GM23338 (cell line): ENCODE measurements around the gene IL26. TPM values are rescaled to one million over a fixed set of nuclear protein-coding genes. Genes with fewer than 3 reads are reported as not detected.

ENCODE experiments used
- ATAC-seq: fragments of 200-7000 bp; cut with Tn5 transposase; 3 replicates; pipeline ENCODE4 v1.9.1; 2020
- DNase-seq: peaks from one replicate; pipeline ENCODE4 v3.0.0-alpha.2; 2015; ENCODE audit warnings: low spot score
- H2AFZ ChIP-seq: fragments of 200-600 bp; sonication (generic); 2 replicates; pipeline ENCODE4 v1.8.0; 2016; ENCODE audit warnings: antibody characterized with exemption, mild to moderate bottlenecking, moderate library complexity
- H3F3A ChIP-seq: fragments of 200-600 bp; sonication (generic); replicated peaks from 2 replicates; pipeline ENCODE4 v1.8.0; 2017; ENCODE audit warnings: antibody characterized with exemption, mixed run types, low read depth
- H3K27ac ChIP-seq: fragments of 200-600 bp; sonication (generic); 2 replicates; pipeline ENCODE4 v1.6.1; 2016; ENCODE audit warnings: low read depth
- H3K27me3 ChIP-seq: fragments of 200-600 bp; sonication (generic); 2 replicates; pipeline ENCODE4 v1.8.0; 2016; ENCODE audit warnings: mild to moderate bottlenecking, mixed run types, moderate library complexity; ENCODE audit not compliant: insufficient read depth
- H3K36me3 ChIP-seq: fragments of 200-600 bp; sonication (generic); 2 replicates; pipeline ENCODE4 v1.8.0; 2016; ENCODE audit warnings: mild to moderate bottlenecking; ENCODE audit not compliant: insufficient read depth
- H3K4me1 ChIP-seq: fragments of 200-600 bp; sonication (generic); 2 replicates; pipeline ENCODE4 v1.8.0; 2016; ENCODE audit warnings: mild to moderate bottlenecking, moderate library complexity; ENCODE audit not compliant: insufficient read depth
- H3K4me2 ChIP-seq: fragments of 200-600 bp; sonication (generic); 2 replicates; pipeline ENCODE4 v1.7.1; 2017; ENCODE audit warnings: mixed run types
- H3K4me3 ChIP-seq: fragments of 200-600 bp; sonication (generic); 2 replicates; pipeline ENCODE4 v1.6.1; 2016; ENCODE audit warnings: mixed run types
- H3K79me2 ChIP-seq: fragments of 200-600 bp; sonication (generic); replicated peaks from 2 replicates; pipeline ENCODE4 v1.8.0; 2017; ENCODE audit warnings: mild to moderate bottlenecking; ENCODE audit not compliant: insufficient read depth
- H3K9me2 ChIP-seq: fragments of 200-600 bp; sonication (generic); 2 replicates; pipeline ENCODE4 v1.8.0; 2017; ENCODE audit not compliant: insufficient read depth
- H4K20me1 ChIP-seq: fragments of 200-600 bp; sonication (generic); replicated peaks from 2 replicates; pipeline ENCODE4 v1.8.0; 2017; ENCODE audit warnings: mild to moderate bottlenecking; ENCODE audit not compliant: insufficient read depth
- H3K27ac Mint-ChIP-seq: 2 replicates; pipeline ENCODE4 v1.8.0; 2020; ENCODE audit warnings: inconsistent platforms, mild to moderate bottlenecking, moderate library complexity, mixed read lengths
- H3K27me3 Mint-ChIP-seq: 3 replicates; pipeline ENCODE4 v1.8.0; 2022; ENCODE audit warnings: low read depth, mild to moderate bottlenecking, moderate library complexity, mixed read lengths, inconsistent platforms; ENCODE audit not compliant: insufficient read depth, poor library complexity
- H3K36me3 Mint-ChIP-seq: 3 replicates; pipeline ENCODE4 v1.8.0; 2021; ENCODE audit warnings: low read depth, mild to moderate bottlenecking, inconsistent platforms, moderate library complexity, mixed read lengths
- H3K4me1 Mint-ChIP-seq: 3 replicates; pipeline ENCODE4 v1.8.0; 2020; ENCODE audit warnings: mild to moderate bottlenecking, inconsistent platforms, mixed read lengths
- H3K4me3 Mint-ChIP-seq: 3 replicates; pipeline ENCODE4 v1.8.0; 2021; ENCODE audit warnings: moderate library complexity, mild to moderate bottlenecking, inconsistent platforms, mixed read lengths
- H3K9me3 Mint-ChIP-seq: 3 replicates; pipeline ENCODE4 v1.8.0; 2020; ENCODE audit warnings: moderate library complexity, mild to moderate bottlenecking, inconsistent platforms, mixed read lengths
- CREB1 ChIP-seq: fragments of 250-450 bp; sonication (Bioruptor Pico); IDR thresholded peaks from 2 replicates; pipeline ENCODE4 v1.5.0; 2020; ENCODE audit warnings: low read depth, mild to moderate bottlenecking, moderate library complexity
- EZH2 ChIP-seq: fragments of 200-600 bp; sonication (generic); IDR thresholded peaks from one replicate; pipeline ENCODE4 v1.8.0; 2017; ENCODE audit warnings: antibody characterized with exemption, mild to moderate bottlenecking, low read depth; ENCODE audit not compliant: unreplicated experiment
- EZH2phosphoT487 ChIP-seq: fragments of 200-600 bp; sonication (generic); IDR thresholded peaks from one replicate; pipeline ENCODE4 v1.8.1; 2018; ENCODE audit warnings: antibody characterized with exemption; ENCODE audit not compliant: unreplicated experiment
- JUNB ChIP-seq: IDR thresholded peaks from one replicate; pipeline ENCODE4 v1.6.1; 2016; ENCODE audit warnings: antibody characterized with exemption; ENCODE audit not compliant: unreplicated experiment
- NANOG ChIP-seq: IDR thresholded peaks from 2 replicates; pipeline ENCODE4 v1.6.1; 2016; ENCODE audit warnings: antibody characterized with exemption, borderline replicate concordance
- POLR2AphosphoS5 ChIP-seq: IDR thresholded peaks from 2 replicates; pipeline ENCODE4 v1.6.1; 2016; ENCODE audit warnings: antibody characterized with exemption, low read depth
- STAT1 ChIP-seq: IDR thresholded peaks from one replicate; pipeline ENCODE4 v1.6.1; 2016; ENCODE audit warnings: antibody characterized with exemption; ENCODE audit not compliant: unreplicated experiment
- ZNF331 ChIP-seq: fragments of 250-450 bp; sonication (Bioruptor Pico); IDR thresholded peaks from 2 replicates; pipeline ENCODE4 v1.5.0; 2020; ENCODE audit warnings: low read depth, mild to moderate bottlenecking, moderate library complexity
- polyA plus RNA-seq: library from polyadenylated mRNA; unstranded; fragments of >200 nt; fragmentation: Nextera tagmentation; extraction: Ambion mirVana; gene quantifications from 2 replicates; pipeline ENCODE4 v1.2.1, GENCODE V29; 2016
- total RNA-seq: library from RNA; depleted of rRNA; stranded (reverse); fragments of >200 nt; shearing (Covaris generic); gene quantifications from 2 replicates; pipeline ENCODE4 v1.2.3, GENCODE V29; 2014
- TF ChIP-seq, protein P1 (sequence below): IDR thresholded peaks from 2 replicates; pipeline ENCODE4 v1.6.1; 2016; ENCODE audit warnings: antibody characterized with exemption
- TF ChIP-seq, protein P2 (sequence below), 2 experiments: fragments of 200-600 bp in 1 of 2; sonication (generic) in 1 of 2; conservative IDR thresholded peaks; 2 replicates each; pipeline versions ENCODE4 v1.5.1 to v1.6.1; 2016 to 2017; ENCODE audit warnings: antibody characterized with exemption in 2 of 2, low read depth in 2 of 2, mild to moderate bottlenecking in 2 of 2, moderate library complexity in 1 of 2
- TF ChIP-seq, protein P3 (sequence below): IDR thresholded peaks from one replicate; pipeline ENCODE4 v1.6.1; 2018; ENCODE audit warnings: antibody characterized with exemption; ENCODE audit not compliant: unreplicated experiment

The IL26 gene
- total and polyA plus RNA-seq, 2 experiments from 2014 or later = not detected

- TF ChIP-seq, protein P1, sequence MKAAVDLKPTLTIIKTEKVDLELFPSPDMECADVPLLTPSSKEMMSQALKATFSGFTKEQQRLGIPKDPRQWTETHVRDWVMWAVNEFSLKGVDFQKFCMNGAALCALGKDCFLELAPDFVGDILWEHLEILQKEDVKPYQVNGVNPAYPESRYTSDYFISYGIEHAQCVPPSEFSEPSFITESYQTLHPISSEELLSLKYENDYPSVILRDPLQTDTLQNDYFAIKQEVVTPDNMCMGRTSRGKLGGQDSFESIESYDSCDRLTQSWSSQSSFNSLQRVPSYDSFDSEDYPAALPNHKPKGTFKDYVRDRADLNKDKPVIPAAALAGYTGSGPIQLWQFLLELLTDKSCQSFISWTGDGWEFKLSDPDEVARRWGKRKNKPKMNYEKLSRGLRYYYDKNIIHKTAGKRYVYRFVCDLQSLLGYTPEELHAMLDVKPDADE = no peak
- TF ChIP-seq ZNF331 (CRISPR knock-in tag) = no peak
- no peak for TF ChIP-seq EZH2phosphoT487
- TF ChIP-seq JUNB = no peak
- TF ChIP-seq NANOG = no peak
- TF ChIP-seq EZH2 = no peak
- no peak for TF ChIP-seq CREB1 (CRISPR knock-in tag)
- TF ChIP-seq STAT1 = no peak
- TF ChIP-seq POLR2AphosphoS5 = no peak
- TF ChIP-seq, protein P2, sequence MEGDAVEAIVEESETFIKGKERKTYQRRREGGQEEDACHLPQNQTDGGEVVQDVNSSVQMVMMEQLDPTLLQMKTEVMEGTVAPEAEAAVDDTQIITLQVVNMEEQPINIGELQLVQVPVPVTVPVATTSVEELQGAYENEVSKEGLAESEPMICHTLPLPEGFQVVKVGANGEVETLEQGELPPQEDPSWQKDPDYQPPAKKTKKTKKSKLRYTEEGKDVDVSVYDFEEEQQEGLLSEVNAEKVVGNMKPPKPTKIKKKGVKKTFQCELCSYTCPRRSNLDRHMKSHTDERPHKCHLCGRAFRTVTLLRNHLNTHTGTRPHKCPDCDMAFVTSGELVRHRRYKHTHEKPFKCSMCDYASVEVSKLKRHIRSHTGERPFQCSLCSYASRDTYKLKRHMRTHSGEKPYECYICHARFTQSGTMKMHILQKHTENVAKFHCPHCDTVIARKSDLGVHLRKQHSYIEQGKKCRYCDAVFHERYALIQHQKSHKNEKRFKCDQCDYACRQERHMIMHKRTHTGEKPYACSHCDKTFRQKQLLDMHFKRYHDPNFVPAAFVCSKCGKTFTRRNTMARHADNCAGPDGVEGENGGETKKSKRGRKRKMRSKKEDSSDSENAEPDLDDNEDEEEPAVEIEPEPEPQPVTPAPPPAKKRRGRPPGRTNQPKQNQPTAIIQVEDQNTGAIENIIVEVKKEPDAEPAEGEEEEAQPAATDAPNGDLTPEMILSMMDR (conservative IDR thresholded peaks at IDR 0.05; ENCODE audit: low read depth in 2 of 2) = no peak
Observed at GRCh38 chr12:68222326-68222725, 3.3 kb downstream of the IL26 start (continued).

DNA sequence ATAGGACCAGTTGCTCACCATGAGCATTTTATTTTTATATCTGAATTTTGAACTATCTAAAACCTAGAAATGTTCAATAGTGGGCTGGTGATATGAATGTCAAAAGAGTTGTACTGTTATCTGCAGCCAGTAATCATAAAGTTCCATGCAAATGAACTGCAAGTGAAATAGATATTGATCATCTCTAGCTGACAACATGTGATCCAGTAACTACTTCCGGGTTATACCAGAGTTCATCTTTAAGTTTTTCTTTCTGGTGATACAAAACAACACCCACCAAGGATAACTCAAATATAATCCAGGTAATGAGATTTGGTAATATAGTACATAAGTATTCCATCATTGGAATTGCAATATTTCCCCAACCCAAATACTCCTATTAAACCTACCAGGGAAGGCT, 4.1 kb downstream of the IL26 start:
- H3K36me3 Mint-ChIP-seq = no peaks in the 10 kb centered on the region
- peaks cover 10% of the 10 kb centered on the region; the same call in 2 of the 3 replicates for H3K4me1 Mint-ChIP-seq
- Histone ChIP-seq H2AFZ (no peak overlapping the region), H3K79me2 (no peaks in the 10 kb centered on the region), H3K9me2 (no peaks in the 10 kb centered on the region), H3K27me3 (no peaks in the 10 kb centered on the region), H3F3A (no peaks in the 10 kb centered on the region), H4K20me1 (no peaks in the 10 kb centered on the region), H3K36me3 (no peaks in the 10 kb centered on the region), H3K4me2 (no peak overlapping the region), H3K4me1 (no peaks in the 10 kb centered on the region), H3K27ac (no peak overlapping the region), H3K4me3 (no peak overlapping the region)
- no peak overlapping the region for H3K4me3 Mint-ChIP-seq
- DNase-seq = no peak
- H3K27ac Mint-ChIP-seq = no peak overlapping the region
- H3K9me3 Mint-ChIP-seq = no peaks in the 10 kb centered on the region
- peaks cover 1% of the 10 kb centered on the region for H3K27me3 Mint-ChIP-seq
- no peak for ATAC-seq
- TF ChIP-seq EZH2phosphoT487 (no peak), JUNB (no peak), EZH2 (no peak), POLR2AphosphoS5 (no peak), ZNF331 (CRISPR knock-in tag) (no peak), STAT1 (no peak), NANOG (no peak), CREB1 (CRISPR knock-in tag) (no peak)
- TF ChIP-seq, protein P1 = no peak
- TF ChIP-seq, protein P2 (conservative IDR thresholded peaks at IDR 0.05; ENCODE audit: low read depth in 2 of 2) = no peak
- TF ChIP-seq, protein P3, sequence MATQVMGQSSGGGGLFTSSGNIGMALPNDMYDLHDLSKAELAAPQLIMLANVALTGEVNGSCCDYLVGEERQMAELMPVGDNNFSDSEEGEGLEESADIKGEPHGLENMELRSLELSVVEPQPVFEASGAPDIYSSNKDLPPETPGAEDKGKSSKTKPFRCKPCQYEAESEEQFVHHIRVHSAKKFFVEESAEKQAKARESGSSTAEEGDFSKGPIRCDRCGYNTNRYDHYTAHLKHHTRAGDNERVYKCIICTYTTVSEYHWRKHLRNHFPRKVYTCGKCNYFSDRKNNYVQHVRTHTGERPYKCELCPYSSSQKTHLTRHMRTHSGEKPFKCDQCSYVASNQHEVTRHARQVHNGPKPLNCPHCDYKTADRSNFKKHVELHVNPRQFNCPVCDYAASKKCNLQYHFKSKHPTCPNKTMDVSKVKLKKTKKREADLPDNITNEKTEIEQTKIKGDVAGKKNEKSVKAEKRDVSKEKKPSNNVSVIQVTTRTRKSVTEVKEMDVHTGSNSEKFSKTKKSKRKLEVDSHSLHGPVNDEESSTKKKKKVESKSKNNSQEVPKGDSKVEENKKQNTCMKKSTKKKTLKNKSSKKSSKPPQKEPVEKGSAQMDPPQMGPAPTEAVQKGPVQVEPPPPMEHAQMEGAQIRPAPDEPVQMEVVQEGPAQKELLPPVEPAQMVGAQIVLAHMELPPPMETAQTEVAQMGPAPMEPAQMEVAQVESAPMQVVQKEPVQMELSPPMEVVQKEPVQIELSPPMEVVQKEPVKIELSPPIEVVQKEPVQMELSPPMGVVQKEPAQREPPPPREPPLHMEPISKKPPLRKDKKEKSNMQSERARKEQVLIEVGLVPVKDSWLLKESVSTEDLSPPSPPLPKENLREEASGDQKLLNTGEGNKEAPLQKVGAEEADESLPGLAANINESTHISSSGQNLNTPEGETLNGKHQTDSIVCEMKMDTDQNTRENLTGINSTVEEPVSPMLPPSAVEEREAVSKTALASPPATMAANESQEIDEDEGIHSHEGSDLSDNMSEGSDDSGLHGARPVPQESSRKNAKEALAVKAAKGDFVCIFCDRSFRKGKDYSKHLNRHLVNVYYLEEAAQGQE = no peak
